GM23338 (cell line): ENCODE results near the gene MYLK. TPM values are rescaled to one million over a fixed set of nuclear protein-coding genes. Genes with fewer than 3 reads are reported as not detected.

Source experiments
- ATAC-seq: fragments of 200-7000 bp; cut with Tn5 transposase; 3 replicates; pipeline ENCODE4 v1.9.1; 2020
- DNase-seq: peaks from one replicate; pipeline ENCODE4 v3.0.0-alpha.2; 2015; ENCODE audit warnings: low spot score
- H2AFZ ChIP-seq: fragments of 200-600 bp; sonication (generic); 2 replicates; pipeline ENCODE4 v1.8.0; 2016; ENCODE audit warnings: antibody characterized with exemption, mild to moderate bottlenecking, moderate library complexity
- H3F3A ChIP-seq: fragments of 200-600 bp; sonication (generic); replicated peaks from 2 replicates; pipeline ENCODE4 v1.8.0; 2017; ENCODE audit warnings: antibody characterized with exemption, mixed run types, low read depth
- H3K27ac ChIP-seq: fragments of 200-600 bp; sonication (generic); 2 replicates; pipeline ENCODE4 v1.6.1; 2016; ENCODE audit warnings: low read depth
- H3K27me3 ChIP-seq: fragments of 200-600 bp; sonication (generic); 2 replicates; pipeline ENCODE4 v1.8.0; 2016; ENCODE audit warnings: mild to moderate bottlenecking, mixed run types, moderate library complexity; ENCODE audit not compliant: insufficient read depth
- H3K36me3 ChIP-seq: fragments of 200-600 bp; sonication (generic); 2 replicates; pipeline ENCODE4 v1.8.0; 2016; ENCODE audit warnings: mild to moderate bottlenecking; ENCODE audit not compliant: insufficient read depth
- H3K4me1 ChIP-seq: fragments of 200-600 bp; sonication (generic); 2 replicates; pipeline ENCODE4 v1.8.0; 2016; ENCODE audit warnings: mild to moderate bottlenecking, moderate library complexity; ENCODE audit not compliant: insufficient read depth
- H3K4me2 ChIP-seq: fragments of 200-600 bp; sonication (generic); 2 replicates; pipeline ENCODE4 v1.7.1; 2017; ENCODE audit warnings: mixed run types
- H3K4me3 ChIP-seq: fragments of 200-600 bp; sonication (generic); 2 replicates; pipeline ENCODE4 v1.6.1; 2016; ENCODE audit warnings: mixed run types
- H3K79me2 ChIP-seq: fragments of 200-600 bp; sonication (generic); replicated peaks from 2 replicates; pipeline ENCODE4 v1.8.0; 2017; ENCODE audit warnings: mild to moderate bottlenecking; ENCODE audit not compliant: insufficient read depth
- H3K9me2 ChIP-seq: fragments of 200-600 bp; sonication (generic); 2 replicates; pipeline ENCODE4 v1.8.0; 2017; ENCODE audit not compliant: insufficient read depth
- H4K20me1 ChIP-seq: fragments of 200-600 bp; sonication (generic); replicated peaks from 2 replicates; pipeline ENCODE4 v1.8.0; 2017; ENCODE audit warnings: mild to moderate bottlenecking; ENCODE audit not compliant: insufficient read depth
- H3K27ac Mint-ChIP-seq: 2 replicates; pipeline ENCODE4 v1.8.0; 2020; ENCODE audit warnings: inconsistent platforms, mild to moderate bottlenecking, moderate library complexity, mixed read lengths
- H3K27me3 Mint-ChIP-seq: 3 replicates; pipeline ENCODE4 v1.8.0; 2022; ENCODE audit warnings: low read depth, mild to moderate bottlenecking, moderate library complexity, mixed read lengths, inconsistent platforms; ENCODE audit not compliant: insufficient read depth, poor library complexity
- H3K36me3 Mint-ChIP-seq: 3 replicates; pipeline ENCODE4 v1.8.0; 2021; ENCODE audit warnings: low read depth, mild to moderate bottlenecking, inconsistent platforms, moderate library complexity, mixed read lengths
- H3K4me1 Mint-ChIP-seq: 3 replicates; pipeline ENCODE4 v1.8.0; 2020; ENCODE audit warnings: mild to moderate bottlenecking, inconsistent platforms, mixed read lengths
- H3K4me3 Mint-ChIP-seq: 3 replicates; pipeline ENCODE4 v1.8.0; 2021; ENCODE audit warnings: moderate library complexity, mild to moderate bottlenecking, inconsistent platforms, mixed read lengths
- H3K9me3 Mint-ChIP-seq: 3 replicates; pipeline ENCODE4 v1.8.0; 2020; ENCODE audit warnings: moderate library complexity, mild to moderate bottlenecking, inconsistent platforms, mixed read lengths
- CREB1 ChIP-seq: fragments of 250-450 bp; sonication (Bioruptor Pico); IDR thresholded peaks from 2 replicates; pipeline ENCODE4 v1.5.0; 2020; ENCODE audit warnings: low read depth, mild to moderate bottlenecking, moderate library complexity
- EZH2phosphoT487 ChIP-seq: fragments of 200-600 bp; sonication (generic); IDR thresholded peaks from one replicate; pipeline ENCODE4 v1.8.1; 2018; ENCODE audit warnings: antibody characterized with exemption; ENCODE audit not compliant: unreplicated experiment
- JUNB ChIP-seq: IDR thresholded peaks from one replicate; pipeline ENCODE4 v1.6.1; 2016; ENCODE audit warnings: antibody characterized with exemption; ENCODE audit not compliant: unreplicated experiment
- POLR2AphosphoS5 ChIP-seq: IDR thresholded peaks from 2 replicates; pipeline ENCODE4 v1.6.1; 2016; ENCODE audit warnings: antibody characterized with exemption, low read depth
- ZNF114 ChIP-seq: fragments of 250-450 bp; sonication (Bioruptor Pico); IDR thresholded peaks from 2 replicates; pipeline ENCODE4 v1.5.0; 2020; ENCODE audit warnings: mild to moderate bottlenecking, moderate library complexity
- ZNF331 ChIP-seq: fragments of 250-450 bp; sonication (Bioruptor Pico); IDR thresholded peaks from 2 replicates; pipeline ENCODE4 v1.5.0; 2020; ENCODE audit warnings: low read depth, mild to moderate bottlenecking, moderate library complexity
- polyA plus RNA-seq: library from polyadenylated mRNA; unstranded; fragments of >200 nt; fragmentation: Nextera tagmentation; extraction: Ambion mirVana; gene quantifications from 2 replicates; pipeline ENCODE4 v1.2.1, GENCODE V29; 2016
- total RNA-seq: library from RNA; depleted of rRNA; stranded (reverse); fragments of >200 nt; shearing (Covaris generic); gene quantifications from 2 replicates; pipeline ENCODE4 v1.2.3, GENCODE V29; 2014
- TF ChIP-seq, protein P1 (sequence below): IDR thresholded peaks from one replicate; pipeline ENCODE4 v1.6.1; 2018; ENCODE audit warnings: antibody characterized with exemption; ENCODE audit not compliant: unreplicated experiment
- TF ChIP-seq, protein P2 (sequence below): IDR thresholded peaks from 2 replicates; pipeline ENCODE4 v1.6.1; 2016; ENCODE audit warnings: antibody characterized with exemption
- TF ChIP-seq, protein P3 (sequence below), 2 experiments: fragments of 200-600 bp in 1 of 2; sonication (generic) in 1 of 2; conservative IDR thresholded peaks; 2 replicates each; pipeline versions ENCODE4 v1.5.1 to v1.6.1; 2016 to 2017; ENCODE audit warnings: antibody characterized with exemption in 2 of 2, low read depth in 2 of 2, mild to moderate bottlenecking in 2 of 2, moderate library complexity in 1 of 2

The MYLK gene
- total and polyA plus RNA-seq, 2 experiments from 2014 or later = 11.5 to 17.9 TPM

DNA sequence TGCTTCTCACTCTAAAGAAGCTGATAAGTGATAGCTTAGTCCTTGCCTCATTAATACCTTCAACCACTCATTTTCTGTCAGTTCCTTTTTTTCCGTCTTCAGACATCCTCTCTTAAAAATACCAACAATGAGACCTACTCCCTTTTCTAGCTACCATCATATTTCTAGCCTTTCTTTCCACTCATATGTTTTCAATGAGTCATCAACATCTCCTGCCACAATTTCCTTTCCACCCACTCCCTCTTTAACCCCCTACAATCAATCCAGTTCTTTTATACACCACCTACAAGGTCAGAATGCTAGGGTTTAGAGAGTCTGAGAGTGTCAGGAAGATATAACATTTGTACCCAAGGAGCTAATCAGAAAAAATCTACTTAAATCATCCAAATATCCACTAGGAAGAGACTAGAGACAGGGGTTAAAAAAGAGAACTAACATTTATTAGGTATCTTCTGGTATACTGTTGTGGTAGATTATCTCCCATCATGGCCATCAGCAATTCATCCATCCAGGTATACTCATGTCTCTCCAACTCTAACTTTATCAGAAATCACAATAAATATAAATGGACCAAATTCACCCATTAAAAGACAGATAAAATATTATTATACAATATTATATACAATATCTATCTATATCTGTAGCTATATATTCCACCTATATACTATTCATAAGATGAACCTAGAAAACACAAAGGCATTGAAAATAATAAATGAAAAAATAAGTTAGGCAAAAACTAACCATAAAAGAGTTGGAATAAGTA is 42.5 kb downstream of the MYLK start:
- H3K79me2 ChIP-seq = no peaks in the 10 kb centered on the region
- ATAC-seq = no peak
- H3K27me3 ChIP-seq = no peaks in the 10 kb centered on the region

DNA sequence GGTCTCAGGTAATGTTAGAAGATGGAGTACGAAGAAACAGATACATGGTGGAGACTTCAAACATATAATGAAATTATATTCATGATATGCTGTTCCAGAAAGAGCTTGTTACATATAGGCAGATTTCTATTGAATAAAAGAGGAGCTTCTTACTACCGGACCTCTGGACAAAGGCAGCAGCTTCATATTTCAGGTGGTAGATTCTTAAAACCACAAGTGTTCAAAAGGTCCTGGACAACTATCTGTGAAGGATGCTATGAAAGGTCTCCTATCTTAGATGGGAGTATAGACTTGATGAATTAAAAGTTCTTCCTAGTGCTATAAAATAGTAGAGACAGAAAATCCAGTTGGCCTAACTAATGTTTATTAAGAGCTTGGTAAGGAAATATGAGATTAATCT is 43.2 kb downstream of the MYLK start:
- peaks cover 5% of the 10 kb centered on the region for H3K27me3 Mint-ChIP-seq
- H3K36me3 Mint-ChIP-seq = peaks cover 4% of the 10 kb centered on the region; the same call in 2 of the 3 replicates
- Histone ChIP-seq H2AFZ (no peak overlapping the region), H3K27me3 (no peaks in the 10 kb centered on the region), H3F3A (no peaks in the 10 kb centered on the region), H3K27ac (no peak overlapping the region), H3K4me3 (no peak overlapping the region), H3K4me1 (peaks cover 8% of the 10 kb centered on the region; the same call in 1 of the 2 replicates), H3K9me2 (no peaks in the 10 kb centered on the region), H3K79me2 (no peaks in the 10 kb centered on the region), H4K20me1 (no peaks in the 10 kb centered on the region), H3K4me2 (no peak overlapping the region), H3K36me3 (no peaks in the 10 kb centered on the region)
- H3K9me3 Mint-ChIP-seq = peaks cover 14% of the 10 kb centered on the region; the same call in 2 of the 3 replicates
- H3K4me1 Mint-ChIP-seq = peaks cover 4% of the 10 kb centered on the region; the same call in 2 of the 3 replicates
- ATAC-seq = no peak
- no peak overlapping the region for H3K4me3 Mint-ChIP-seq
- no peak overlapping the region for H3K27ac Mint-ChIP-seq
- TF ChIP-seq CREB1 = no peak
- no peak for TF ChIP-seq POLR2AphosphoS5
- TF ChIP-seq, protein P1, sequence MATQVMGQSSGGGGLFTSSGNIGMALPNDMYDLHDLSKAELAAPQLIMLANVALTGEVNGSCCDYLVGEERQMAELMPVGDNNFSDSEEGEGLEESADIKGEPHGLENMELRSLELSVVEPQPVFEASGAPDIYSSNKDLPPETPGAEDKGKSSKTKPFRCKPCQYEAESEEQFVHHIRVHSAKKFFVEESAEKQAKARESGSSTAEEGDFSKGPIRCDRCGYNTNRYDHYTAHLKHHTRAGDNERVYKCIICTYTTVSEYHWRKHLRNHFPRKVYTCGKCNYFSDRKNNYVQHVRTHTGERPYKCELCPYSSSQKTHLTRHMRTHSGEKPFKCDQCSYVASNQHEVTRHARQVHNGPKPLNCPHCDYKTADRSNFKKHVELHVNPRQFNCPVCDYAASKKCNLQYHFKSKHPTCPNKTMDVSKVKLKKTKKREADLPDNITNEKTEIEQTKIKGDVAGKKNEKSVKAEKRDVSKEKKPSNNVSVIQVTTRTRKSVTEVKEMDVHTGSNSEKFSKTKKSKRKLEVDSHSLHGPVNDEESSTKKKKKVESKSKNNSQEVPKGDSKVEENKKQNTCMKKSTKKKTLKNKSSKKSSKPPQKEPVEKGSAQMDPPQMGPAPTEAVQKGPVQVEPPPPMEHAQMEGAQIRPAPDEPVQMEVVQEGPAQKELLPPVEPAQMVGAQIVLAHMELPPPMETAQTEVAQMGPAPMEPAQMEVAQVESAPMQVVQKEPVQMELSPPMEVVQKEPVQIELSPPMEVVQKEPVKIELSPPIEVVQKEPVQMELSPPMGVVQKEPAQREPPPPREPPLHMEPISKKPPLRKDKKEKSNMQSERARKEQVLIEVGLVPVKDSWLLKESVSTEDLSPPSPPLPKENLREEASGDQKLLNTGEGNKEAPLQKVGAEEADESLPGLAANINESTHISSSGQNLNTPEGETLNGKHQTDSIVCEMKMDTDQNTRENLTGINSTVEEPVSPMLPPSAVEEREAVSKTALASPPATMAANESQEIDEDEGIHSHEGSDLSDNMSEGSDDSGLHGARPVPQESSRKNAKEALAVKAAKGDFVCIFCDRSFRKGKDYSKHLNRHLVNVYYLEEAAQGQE = no peak
- TF ChIP-seq ZNF114 (CRISPR knock-in tag) = no peak
- TF ChIP-seq EZH2phosphoT487 = no peak
- TF ChIP-seq, protein P2, sequence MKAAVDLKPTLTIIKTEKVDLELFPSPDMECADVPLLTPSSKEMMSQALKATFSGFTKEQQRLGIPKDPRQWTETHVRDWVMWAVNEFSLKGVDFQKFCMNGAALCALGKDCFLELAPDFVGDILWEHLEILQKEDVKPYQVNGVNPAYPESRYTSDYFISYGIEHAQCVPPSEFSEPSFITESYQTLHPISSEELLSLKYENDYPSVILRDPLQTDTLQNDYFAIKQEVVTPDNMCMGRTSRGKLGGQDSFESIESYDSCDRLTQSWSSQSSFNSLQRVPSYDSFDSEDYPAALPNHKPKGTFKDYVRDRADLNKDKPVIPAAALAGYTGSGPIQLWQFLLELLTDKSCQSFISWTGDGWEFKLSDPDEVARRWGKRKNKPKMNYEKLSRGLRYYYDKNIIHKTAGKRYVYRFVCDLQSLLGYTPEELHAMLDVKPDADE = no peak
- TF ChIP-seq, protein P3, sequence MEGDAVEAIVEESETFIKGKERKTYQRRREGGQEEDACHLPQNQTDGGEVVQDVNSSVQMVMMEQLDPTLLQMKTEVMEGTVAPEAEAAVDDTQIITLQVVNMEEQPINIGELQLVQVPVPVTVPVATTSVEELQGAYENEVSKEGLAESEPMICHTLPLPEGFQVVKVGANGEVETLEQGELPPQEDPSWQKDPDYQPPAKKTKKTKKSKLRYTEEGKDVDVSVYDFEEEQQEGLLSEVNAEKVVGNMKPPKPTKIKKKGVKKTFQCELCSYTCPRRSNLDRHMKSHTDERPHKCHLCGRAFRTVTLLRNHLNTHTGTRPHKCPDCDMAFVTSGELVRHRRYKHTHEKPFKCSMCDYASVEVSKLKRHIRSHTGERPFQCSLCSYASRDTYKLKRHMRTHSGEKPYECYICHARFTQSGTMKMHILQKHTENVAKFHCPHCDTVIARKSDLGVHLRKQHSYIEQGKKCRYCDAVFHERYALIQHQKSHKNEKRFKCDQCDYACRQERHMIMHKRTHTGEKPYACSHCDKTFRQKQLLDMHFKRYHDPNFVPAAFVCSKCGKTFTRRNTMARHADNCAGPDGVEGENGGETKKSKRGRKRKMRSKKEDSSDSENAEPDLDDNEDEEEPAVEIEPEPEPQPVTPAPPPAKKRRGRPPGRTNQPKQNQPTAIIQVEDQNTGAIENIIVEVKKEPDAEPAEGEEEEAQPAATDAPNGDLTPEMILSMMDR (conservative IDR thresholded peaks at IDR 0.05; ENCODE audit: low read depth in 2 of 2) = no peak
- no peak for DNase-seq

More for the DNA sequence above, 42.5 kb downstream of the MYLK start:
- no peak for TF ChIP-seq EZH2phosphoT487
- TF ChIP-seq, protein P2 = no peak
- TF ChIP-seq CREB1 = no peak
- no peak for TF ChIP-seq JUNB
- no peak for TF ChIP-seq POLR2AphosphoS5
- TF ChIP-seq ZNF114 (CRISPR knock-in tag) = no peak
- TF ChIP-seq ZNF331 (CRISPR knock-in tag) = no peak
- Histone ChIP-seq H3K4me3 (no peak overlapping the region), H4K20me1 (no peaks in the 10 kb centered on the region), H2AFZ (no peak overlapping the region), H3K9me2 (no peaks in the 10 kb centered on the region), H3K27ac (no peak overlapping the region), H3K36me3 (no peaks in the 10 kb centered on the region), H3K4me2 (no peak overlapping the region), H3K4me1 (peaks cover 8% of the 10 kb centered on the region; the same call in 1 of the 2 replicates), H3F3A (no peaks in the 10 kb centered on the region)
- no peak overlapping the region for H3K4me3 Mint-ChIP-seq
- H3K9me3 Mint-ChIP-seq = peaks cover 14% of the 10 kb centered on the region; the same call in 2 of the 3 replicates
- H3K27me3 Mint-ChIP-seq = peaks cover 5% of the 10 kb centered on the region
- H3K36me3 Mint-ChIP-seq = peaks cover 4% of the 10 kb centered on the region; the same call in 2 of the 3 replicates
- no peak for DNase-seq
- H3K27ac Mint-ChIP-seq = no peak overlapping the region
- H3K4me1 Mint-ChIP-seq = peaks cover 4% of the 10 kb centered on the region; the same call in 2 of the 3 replicates
